WTC11 (cell line): ENCODE data around the gene CNTNAP1. TPM values are rescaled to one million over a fixed set of nuclear protein-coding genes. Genes with fewer than 3 reads are reported as not detected.
A peak's percentile ranks its signal among the peaks of the same experiment; 100 is the strongest.

Source experiments
- ATAC-seq: fragments of 200-7000 bp; cut with Tn5 transposase; 2 replicates; pipeline ENCODE4 v1.10.0; 2021; ENCODE audit warnings: mild to moderate bottlenecking, moderate library complexity
- CTCF ChIA-PET: fragments of 300-600 bp; sonication (Branson Sonifier 250); formaldehyde crosslinking; loops from one replicate; lab custom pipeline; 2021; ENCODE audit warnings: antibody characterized with exemption; lab: Charles Lee
- POLR2A ChIA-PET: fragments of 350-600 bp; sonication (Branson Sonifier 250); formaldehyde crosslinking; loops from one replicate; lab custom pipeline; 2021; ENCODE audit warnings: antibody characterized with exemption; lab: Charles Lee
- DNase-seq: peaks from one replicate; pipeline ENCODE4 v3.0.0; 2021; ENCODE audit warnings: low spot score
- H3K27ac Mint-ChIP-seq: 2 replicates; pipeline ENCODE4 v1.8.0; 2021; ENCODE audit warnings: mixed read lengths
- H3K27me3 Mint-ChIP-seq: 2 replicates; pipeline ENCODE4 v1.8.0; 2021; ENCODE audit warnings: low read depth, mild to moderate bottlenecking, moderate library complexity, mixed read lengths
- H3K36me3 Mint-ChIP-seq: 2 replicates; pipeline ENCODE4 v1.8.0; 2021; ENCODE audit warnings: mixed read lengths
- H3K4me1 Mint-ChIP-seq: 2 replicates; pipeline ENCODE4 v1.8.0; 2022; ENCODE audit warnings: mixed read lengths
- H3K4me3 Mint-ChIP-seq: 2 replicates; pipeline ENCODE4 v1.8.0; 2021; ENCODE audit warnings: mild to moderate bottlenecking, moderate library complexity, mixed read lengths
- H3K9me3 Mint-ChIP-seq: 2 replicates; pipeline ENCODE4 v1.8.0; 2021; ENCODE audit warnings: mixed read lengths
- GTF2I ChIP-seq: fragments of 250-450 bp; sonication (Bioruptor Pico); conservative IDR thresholded peaks from 2 replicates; pipeline ENCODE4 v1.4.0; 2021; ENCODE audit warnings: mild to moderate bottlenecking
- JUN ChIP-seq: sonication (generic); formaldehyde crosslinking; IDR thresholded peaks from 2 replicates; pipeline ENCODE4 v1.8.0; 2023; ENCODE audit warnings: mild to moderate bottlenecking, missing genetic modification reagents
- NFYB ChIP-seq: sonication (generic); formaldehyde crosslinking; conservative IDR thresholded peaks from 2 replicates; pipeline ENCODE4 v1.8.0; 2022; ENCODE audit warnings: low read depth, missing genetic modification reagents
- PREB ChIP-seq: sonication (generic); formaldehyde crosslinking; IDR thresholded peaks from 2 replicates; pipeline ENCODE4 v1.8.1; 2022; ENCODE audit warnings: mild to moderate bottlenecking, missing genetic modification reagents, moderate library complexity, borderline replicate concordance
- RORB ChIP-seq: fragments of 250-450 bp; sonication (Bioruptor Pico); IDR thresholded peaks from 2 replicates; pipeline ENCODE4 v1.9.0; 2021; ENCODE audit warnings: mild to moderate bottlenecking
- SOX15 ChIP-seq: fragments of 250-450 bp; sonication (Bioruptor Pico); IDR thresholded peaks from 2 replicates; pipeline ENCODE4 v1.9.0; 2021; ENCODE audit warnings: mild to moderate bottlenecking
- TCF7 ChIP-seq: sonication (generic); formaldehyde crosslinking; IDR thresholded peaks from 2 replicates; pipeline ENCODE4 v1.8.0; 2022; ENCODE audit warnings: mild to moderate bottlenecking, low read depth, missing genetic modification reagents, moderate library complexity
- TEAD1 ChIP-seq: sonication (generic); formaldehyde crosslinking; IDR thresholded peaks from 2 replicates; pipeline ENCODE4 v1.8.0; 2022; ENCODE audit warnings: mild to moderate bottlenecking, missing genetic modification reagents
- TEAD4 ChIP-seq: sonication (generic); formaldehyde crosslinking; IDR thresholded peaks from 2 replicates; pipeline ENCODE4 v1.8.0; 2022; ENCODE audit warnings: mild to moderate bottlenecking, missing genetic modification reagents
- TP53 ChIP-seq: sonication (generic); formaldehyde crosslinking; IDR thresholded peaks from 2 replicates; pipeline ENCODE4 v1.8.1; 2023; ENCODE audit warnings: mild to moderate bottlenecking, missing genetic modification reagents
- ZNF232 ChIP-seq: sonication (generic); formaldehyde crosslinking; IDR thresholded peaks from 2 replicates; pipeline ENCODE4 v1.8.0; 2022; ENCODE audit warnings: mild to moderate bottlenecking, missing genetic modification reagents
- ZNF423 ChIP-seq: fragments of 250-450 bp; sonication (Bioruptor Pico); IDR thresholded peaks from 2 replicates; pipeline ENCODE4 v2.1.2; 2022; ENCODE audit warnings: mild to moderate bottlenecking, moderate library complexity
- ZNF425 ChIP-seq: fragments of 250-450 bp; sonication (Bioruptor Pico); conservative IDR thresholded peaks from 2 replicates; pipeline ENCODE4 v1.9.0; 2021; ENCODE audit warnings: mild to moderate bottlenecking
- ZNF532 ChIP-seq: fragments of 250-450 bp; sonication (Bioruptor Pico); IDR thresholded peaks from 2 replicates; pipeline ENCODE4 v1.9.0; 2021; ENCODE audit warnings: mild to moderate bottlenecking, borderline replicate concordance
- ZSCAN18 ChIP-seq: fragments of 250-450 bp; sonication (Bioruptor Pico); IDR thresholded peaks from 2 replicates; pipeline ENCODE4 v2.1.2; 2022; ENCODE audit warnings: mild to moderate bottlenecking, moderate library complexity
- total RNA-seq: library from RNA; stranded (reverse); gene quantifications from 3 replicates; pipeline ENCODE4 v1.2.3, GENCODE V29; 2021
- TF ChIP-seq, protein P1 (sequence below): sonication (generic); formaldehyde crosslinking; IDR thresholded peaks from 2 replicates; pipeline ENCODE4 v1.8.0; 2022; ENCODE audit warnings: mild to moderate bottlenecking, missing genetic modification reagents
- TF ChIP-seq, protein P2 (sequence below): sonication (generic); formaldehyde crosslinking; IDR thresholded peaks from 2 replicates; pipeline ENCODE4 v1.8.1; 2022; ENCODE audit warnings: low read depth, missing genetic modification reagents, borderline replicate concordance
- TF ChIP-seq, protein P3 (sequence below): fragments of 250-450 bp; sonication (Bioruptor Pico); IDR thresholded peaks from 2 replicates; pipeline ENCODE4 v1.9.0; 2021; ENCODE audit warnings: mild to moderate bottlenecking

The CNTNAP1 gene
- total RNA-seq, 1 experiment from 2014 or later: 12.1 TPM

GRCh38 chr17:42677921-42678781 is 4.2 kb upstream of the CNTNAP1 start (continued):
- TF ChIP-seq ZSCAN18 (CRISPR knock-in tag) (no peak), TEAD4 (CRISPR knock-in tag) (no peak), SOX15 (CRISPR knock-in tag) (no peak), RORB (CRISPR knock-in tag) (no peak), TCF7 (CRISPR knock-in tag) (no peak), ZNF423 (CRISPR knock-in tag) (no peak), PREB (CRISPR knock-in tag) (no peak), GTF2I (CRISPR knock-in tag) (no peak), JUN (CRISPR knock-in tag) (no peak), TEAD1 (CRISPR knock-in tag) (no peak), ZNF232 (no peak)
- TF ChIP-seq, protein P1, sequence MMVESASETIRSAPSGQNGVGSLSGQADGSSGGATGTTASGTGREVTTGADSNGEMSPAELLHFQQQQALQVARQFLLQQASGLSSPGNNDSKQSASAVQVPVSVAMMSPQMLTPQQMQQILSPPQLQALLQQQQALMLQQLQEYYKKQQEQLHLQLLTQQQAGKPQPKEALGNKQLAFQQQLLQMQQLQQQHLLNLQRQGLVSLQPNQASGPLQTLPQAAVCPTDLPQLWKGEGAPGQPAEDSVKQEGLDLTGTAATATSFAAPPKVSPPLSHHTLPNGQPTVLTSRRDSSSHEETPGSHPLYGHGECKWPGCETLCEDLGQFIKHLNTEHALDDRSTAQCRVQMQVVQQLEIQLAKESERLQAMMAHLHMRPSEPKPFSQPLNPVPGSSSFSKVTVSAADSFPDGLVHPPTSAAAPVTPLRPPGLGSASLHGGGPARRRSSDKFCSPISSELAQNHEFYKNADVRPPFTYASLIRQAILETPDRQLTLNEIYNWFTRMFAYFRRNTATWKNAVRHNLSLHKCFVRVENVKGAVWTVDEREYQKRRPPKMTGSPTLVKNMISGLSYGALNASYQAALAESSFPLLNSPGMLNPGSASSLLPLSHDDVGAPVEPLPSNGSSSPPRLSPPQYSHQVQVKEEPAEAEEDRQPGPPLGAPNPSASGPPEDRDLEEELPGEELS: no peak

GRCh38 chr17:42678951-42679491 is 3.3 kb upstream of the CNTNAP1 start:
- Mint-ChIP-seq H3K27me3 (peaks cover 18% of the 10 kb centered on the region), H3K4me1 (peaks cover 48% of the 10 kb centered on the region)
- ATAC-seq: no peak
- TF ChIP-seq TP53 (CRISPR knock-in tag): no peak
- TF ChIP-seq, protein P2, sequence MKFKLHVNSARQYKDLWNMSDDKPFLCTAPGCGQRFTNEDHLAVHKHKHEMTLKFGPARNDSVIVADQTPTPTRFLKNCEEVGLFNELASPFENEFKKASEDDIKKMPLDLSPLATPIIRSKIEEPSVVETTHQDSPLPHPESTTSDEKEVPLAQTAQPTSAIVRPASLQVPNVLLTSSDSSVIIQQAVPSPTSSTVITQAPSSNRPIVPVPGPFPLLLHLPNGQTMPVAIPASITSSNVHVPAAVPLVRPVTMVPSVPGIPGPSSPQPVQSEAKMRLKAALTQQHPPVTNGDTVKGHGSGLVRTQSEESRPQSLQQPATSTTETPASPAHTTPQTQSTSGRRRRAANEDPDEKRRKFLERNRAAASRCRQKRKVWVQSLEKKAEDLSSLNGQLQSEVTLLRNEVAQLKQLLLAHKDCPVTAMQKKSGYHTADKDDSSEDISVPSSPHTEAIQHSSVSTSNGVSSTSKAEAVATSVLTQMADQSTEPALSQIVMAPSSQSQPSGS (CRISPR knock-in tag): no peak
- no peak for TF ChIP-seq ZNF532 (CRISPR knock-in tag)
- TF ChIP-seq ZNF425 (CRISPR knock-in tag): no peak
- no peak for TF ChIP-seq NFYB (CRISPR knock-in tag)
- TF ChIP-seq, protein P3, sequence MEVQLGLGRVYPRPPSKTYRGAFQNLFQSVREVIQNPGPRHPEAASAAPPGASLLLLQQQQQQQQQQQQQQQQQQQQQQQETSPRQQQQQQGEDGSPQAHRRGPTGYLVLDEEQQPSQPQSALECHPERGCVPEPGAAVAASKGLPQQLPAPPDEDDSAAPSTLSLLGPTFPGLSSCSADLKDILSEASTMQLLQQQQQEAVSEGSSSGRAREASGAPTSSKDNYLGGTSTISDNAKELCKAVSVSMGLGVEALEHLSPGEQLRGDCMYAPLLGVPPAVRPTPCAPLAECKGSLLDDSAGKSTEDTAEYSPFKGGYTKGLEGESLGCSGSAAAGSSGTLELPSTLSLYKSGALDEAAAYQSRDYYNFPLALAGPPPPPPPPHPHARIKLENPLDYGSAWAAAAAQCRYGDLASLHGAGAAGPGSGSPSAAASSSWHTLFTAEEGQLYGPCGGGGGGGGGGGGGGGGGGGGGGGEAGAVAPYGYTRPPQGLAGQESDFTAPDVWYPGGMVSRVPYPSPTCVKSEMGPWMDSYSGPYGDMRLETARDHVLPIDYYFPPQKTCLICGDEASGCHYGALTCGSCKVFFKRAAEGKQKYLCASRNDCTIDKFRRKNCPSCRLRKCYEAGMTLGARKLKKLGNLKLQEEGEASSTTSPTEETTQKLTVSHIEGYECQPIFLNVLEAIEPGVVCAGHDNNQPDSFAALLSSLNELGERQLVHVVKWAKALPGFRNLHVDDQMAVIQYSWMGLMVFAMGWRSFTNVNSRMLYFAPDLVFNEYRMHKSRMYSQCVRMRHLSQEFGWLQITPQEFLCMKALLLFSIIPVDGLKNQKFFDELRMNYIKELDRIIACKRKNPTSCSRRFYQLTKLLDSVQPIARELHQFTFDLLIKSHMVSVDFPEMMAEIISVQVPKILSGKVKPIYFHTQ (CRISPR knock-in tag): no peak

More at GRCh38 chr17:42678951-42679491, 3.3 kb upstream of the CNTNAP1 start:
- DNase-seq: no peak
- Mint-ChIP-seq H3K36me3 (no peaks in the 10 kb centered on the region), H3K4me3 (peak overlapping the region; percentile 79), H3K9me3 (no peaks in the 10 kb centered on the region), H3K27ac (peak overlapping the region; percentile 99)
- CTCF ChIA-PET: interaction anchor here (0.6 to 6.5 kb wide), 17 partner anchors 9 to 169 kb away, joined by 3 to 122 read pairs (median 10); partner anchors contain the start of genes BECN1, PSMC3IP, RAMP2 and RETREG3
- POLR2A ChIA-PET: interaction anchor here (0.8 to 2.5 kb wide), 8 partner anchors 10 to 101 kb away, joined by 3 to 13 read pairs (median 3); partner anchors contain the start of genes PSMC3IP, RETREG3 and TUBG1
